Measurements from ENCODE around the gene NUDT14.

Gene NUDT14

GRCh38 chr14:105198588-105198987 lies 17.5 kb upstream of the NUDT14 start:
- no peak for DNase-seq (ENCODE audit: low read depth)

GRCh38 chr14:105197211-105197641 lies 16.1 kb upstream of the NUDT14 start:
- DNase-seq (ENCODE audit: low read depth): peak; percentile 48

GRCh38 chr14:105196265-105196960 lies 15.3 kb upstream of the NUDT14 start:
- DNase-seq (ENCODE audit: low read depth): no peak

GRCh38 chr14:105195522-105196264 lies 14.6 kb upstream of the NUDT14 start:
- DNase-seq (ENCODE audit: low read depth): no peak

GRCh38 chr14:105195051-105195450 lies 13.9 kb upstream of the NUDT14 start:
- DNase-seq (ENCODE audit: low read depth): no peak

- no peak for DNase-seq (ENCODE audit: low read depth)
Observed at GRCh38 chr14:105193916-105194782, 13.0 kb upstream of the NUDT14 start.

- DNase-seq (ENCODE audit: low read depth): no peak
Observed at GRCh38 chr14:105192866-105193731, 12.0 kb upstream of the NUDT14 start.

GRCh38 chr14:105187935-105188524 lies 6.9 kb upstream of the NUDT14 start:
- no peak for DNase-seq (ENCODE audit: low read depth)

GRCh38 chr14:105187116-105187515 lies 6.0 kb upstream of the NUDT14 start:
- DNase-seq (ENCODE audit: low read depth): no peak

GRCh38 chr14:105185973-105186372 lies 4.9 kb upstream of the NUDT14 start:
- DNase-seq (ENCODE audit: low read depth): no peak

- DNase-seq (ENCODE audit: low read depth): no peak
Observed at GRCh38 chr14:105185001-105185400, 3.9 kb upstream of the NUDT14 start.

GRCh38 chr14:105184461-105184860 lies 3.3 kb upstream of the NUDT14 start:
- DNase-seq (ENCODE audit: low read depth): no peak

- no peak for DNase-seq (ENCODE audit: low read depth)
Observed at GRCh38 chr14:105182296-105183020, 1.3 kb upstream of the NUDT14 start.

GRCh38 chr14:105181549-105182295 lies 610 bp upstream of the NUDT14 start:
- no peak for DNase-seq (ENCODE audit: low read depth)

- no peak for DNase-seq (ENCODE audit: low read depth)
Observed at GRCh38 chr14:105179191-105179590, 1.9 kb downstream of the NUDT14 start.

GRCh38 chr14:105178868-105179140 lies 2.3 kb downstream of the NUDT14 start:
- no peak for DNase-seq (ENCODE audit: low read depth)

- no peak for DNase-seq (ENCODE audit: low read depth)
Observed at GRCh38 chr14:105178069-105178867, 2.8 kb downstream of the NUDT14 start.

- no peak for DNase-seq (ENCODE audit: low read depth)
Observed at GRCh38 chr14:105177082-105177481, 4.0 kb downstream of the NUDT14 start.

GRCh38 chr14:105176513-105176912 lies 4.6 kb downstream of the NUDT14 start:
- no peak for DNase-seq (ENCODE audit: low read depth)

All from GM04504 (cell line).